H1 (cell line): ENCODE data around the gene ADGRG1.

Experiments
- POLR2A ChIP-seq, 2 experiments: IDR thresholded peaks; 1 replicate in 1 of 2; 2 replicates in 1 of 2; pipeline ENCODE4 v1.6.1; 2011; ENCODE audit warnings: low read depth in 2 of 2, low read length in 2 of 2, mild to moderate bottlenecking in 2 of 2; ENCODE audit errors: control extremely low read depth in 1 of 2
- RAD21 ChIP-seq, 2 experiments: IDR thresholded peaks in 1 of 2; conservative IDR thresholded peaks in 1 of 2; 2 replicates each; pipeline ENCODE4 v1.6.1; 2011; ENCODE audit warnings: low read depth in 2 of 2, low read length in 2 of 2, improper control_type of control experiment in 1 of 2, inconsistent platforms in 1 of 2, mild to moderate bottlenecking in 1 of 2, moderate library complexity in 1 of 2
- YY1 ChIP-seq: IDR thresholded peaks from 2 replicates; pipeline ENCODE4 v1.6.1; 2011; ENCODE audit warnings: low read depth, mild to moderate bottlenecking, low read length

DNA sequence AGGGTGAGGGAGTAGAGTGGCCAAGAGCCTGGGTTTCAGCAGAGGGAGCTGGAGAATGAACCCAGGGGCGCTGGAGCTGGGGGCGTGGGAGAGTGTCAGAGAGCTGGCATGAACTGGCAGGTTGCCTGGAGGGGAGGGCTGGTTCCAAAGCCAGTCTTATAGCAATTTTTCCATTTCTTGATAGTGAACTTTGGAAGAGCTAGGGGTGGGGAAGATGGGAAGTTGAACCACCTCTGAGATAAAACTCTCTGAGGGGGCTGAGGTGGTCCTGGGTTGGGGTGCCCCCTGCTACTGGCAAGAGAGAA is 49.1 kb upstream of the ADGRG1 start:
- TF ChIP-seq POLR2A (IDR thresholded peaks at IDR 0.05; ENCODE audit: control extremely low read depth in 1 of 2, low read depth in 2 of 2, low read length in 2 of 2) (no peak), RAD21 (IDR thresholded peaks at IDR 0.05 in 1 of 2, conservative IDR thresholded peaks at IDR 0.05 in 1 of 2; ENCODE audit: low read depth in 2 of 2, low read length in 2 of 2) (no peak), YY1 (no peak)
